ENCODE data around the gene TCF25.

GRCh38 chr16:89883346-89884040 is 10.1 kb downstream of the TCF25 start:
- TF ChIP-seq EZH2 (IDR thresholded peaks at IDR 0.05; ENCODE audit: insufficient read depth, low read length) (no peak), CTCF (IDR thresholded peaks at IDR 0.05; ENCODE audit: insufficient read depth, low read depth, low read length) (no peak)

Measured in astrocyte (in vitro differentiated cells and primary cell).